ENCODE measurements around the gene IFNA6.
"Not testable (repeated sequence)": the region's sequence is repeated elsewhere in the genome, so short reads cannot be mapped to it uniquely, and the experiment has no call there.

IFNA6 gene

DNA sequence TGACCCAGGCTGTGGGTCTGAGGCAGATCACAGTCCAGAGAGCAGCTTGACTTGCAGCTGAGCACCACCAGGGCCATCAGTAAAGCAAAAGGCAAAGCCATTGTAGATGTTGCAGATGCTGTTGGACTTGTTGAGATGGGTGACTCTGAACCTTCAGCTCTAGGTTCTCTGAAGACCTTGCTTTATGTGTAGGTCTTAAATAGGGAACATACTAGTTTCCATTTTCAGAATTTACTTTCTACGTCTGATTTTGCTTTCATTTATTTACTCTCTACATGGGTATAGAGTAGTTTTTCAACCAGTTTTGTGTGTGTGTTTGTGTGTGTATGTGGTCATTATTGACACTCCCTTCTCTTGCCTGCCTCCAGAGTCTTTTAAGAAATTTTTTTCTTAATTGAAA is at the start of gene IFNA6:
Gene IFNA6 (minus strand): TSS at position 101 of the 400 bp plus-strand sequence. CDS start 0 bp downstream, at position 101.
- no peak for DNase-seq (ENCODE audit: low read depth)

DNA sequence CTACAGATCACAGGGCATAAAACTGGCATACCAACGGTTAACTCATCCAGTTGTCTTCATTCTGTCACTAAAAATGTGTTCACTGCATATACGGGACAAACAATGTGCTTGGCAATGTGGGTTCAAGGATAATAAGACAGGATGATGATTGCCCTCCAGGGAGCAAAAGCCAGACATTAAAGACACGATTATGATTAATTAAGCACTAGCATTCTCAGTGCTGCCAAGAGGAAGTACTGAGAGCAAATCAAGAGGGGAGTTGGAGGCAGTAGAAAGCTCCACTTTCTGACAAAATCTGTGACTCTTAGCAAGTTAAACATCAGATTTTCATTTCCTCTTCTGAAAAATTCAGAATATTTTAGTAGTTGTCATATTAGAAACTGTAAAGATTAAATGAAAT is 49.3 kb upstream of the IFNA6 start:
- DNase-seq (ENCODE audit: low read depth): no peak

DNA sequence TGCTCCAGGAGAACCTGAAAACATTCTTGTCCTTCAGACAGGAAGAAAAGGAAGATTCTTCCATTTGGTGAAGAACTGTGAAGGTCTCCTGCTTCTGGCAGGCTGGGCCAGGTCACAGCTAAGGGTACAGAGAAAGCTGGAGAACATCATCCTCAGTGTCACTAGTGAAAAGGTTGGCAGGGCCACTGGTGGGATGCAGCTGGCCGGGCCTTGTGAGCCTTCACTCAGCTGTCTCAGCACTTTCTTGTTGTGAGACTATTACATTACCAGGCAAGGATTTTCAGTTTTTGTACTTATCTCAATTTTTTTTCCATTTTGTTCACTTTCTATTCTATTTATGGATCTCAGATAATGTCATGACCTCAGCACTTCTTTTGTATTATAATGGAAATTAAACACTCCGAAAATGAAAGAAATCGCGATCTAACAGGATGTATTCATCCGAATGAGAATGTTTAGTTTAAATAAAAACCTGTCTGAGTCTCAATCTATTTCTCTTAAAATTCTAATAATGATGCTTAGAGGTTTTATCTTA is 48.3 kb upstream of the IFNA6 start:
- DNase-seq (ENCODE audit: low read depth): no peak

DNA sequence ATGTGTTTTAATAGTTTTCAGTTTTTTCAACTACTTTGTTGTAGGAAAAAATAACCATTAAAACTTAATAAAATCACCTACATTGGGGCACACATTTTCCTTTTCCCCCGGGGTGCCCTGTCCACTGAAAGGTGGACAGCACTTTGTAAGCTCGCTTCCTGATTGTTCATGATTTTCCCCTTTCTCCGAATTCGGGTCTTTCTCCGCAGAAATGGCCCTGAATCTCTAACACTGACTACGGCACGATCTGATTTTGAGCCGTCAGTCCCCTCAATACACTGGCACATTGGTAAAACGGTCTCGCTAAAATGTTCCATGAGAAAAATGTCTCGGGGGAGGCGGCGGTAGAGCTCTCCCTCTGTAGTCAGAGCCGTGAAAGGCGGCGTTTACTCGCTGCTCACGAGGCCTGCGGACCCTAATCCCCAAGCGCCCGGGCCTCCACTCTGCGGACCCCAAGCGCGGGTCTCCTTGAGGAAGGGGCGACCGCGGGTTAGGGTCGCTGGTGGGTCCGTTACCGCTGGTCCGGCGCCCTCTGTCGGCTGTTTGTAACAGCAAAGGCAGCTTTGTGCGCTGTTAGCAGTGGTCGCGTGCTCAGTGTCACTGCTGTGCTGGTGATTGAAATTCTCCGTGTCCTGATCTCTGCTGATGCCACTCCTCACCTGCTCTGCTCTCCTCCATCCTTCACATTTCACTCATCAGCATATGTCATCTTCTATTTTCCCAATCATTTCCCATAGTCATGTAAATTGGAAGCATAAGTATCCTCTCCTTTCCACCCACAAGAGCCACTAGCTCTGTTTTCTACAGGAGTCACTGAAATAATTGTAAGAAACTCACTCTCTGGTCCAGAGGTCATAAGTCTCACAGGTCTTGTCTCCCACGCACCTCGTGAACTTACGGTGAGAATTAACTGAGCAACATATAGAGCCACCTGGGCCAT is 45.4 kb upstream of the IFNA6 start:
- DNase-seq (ENCODE audit: low read depth): no peak

DNA sequence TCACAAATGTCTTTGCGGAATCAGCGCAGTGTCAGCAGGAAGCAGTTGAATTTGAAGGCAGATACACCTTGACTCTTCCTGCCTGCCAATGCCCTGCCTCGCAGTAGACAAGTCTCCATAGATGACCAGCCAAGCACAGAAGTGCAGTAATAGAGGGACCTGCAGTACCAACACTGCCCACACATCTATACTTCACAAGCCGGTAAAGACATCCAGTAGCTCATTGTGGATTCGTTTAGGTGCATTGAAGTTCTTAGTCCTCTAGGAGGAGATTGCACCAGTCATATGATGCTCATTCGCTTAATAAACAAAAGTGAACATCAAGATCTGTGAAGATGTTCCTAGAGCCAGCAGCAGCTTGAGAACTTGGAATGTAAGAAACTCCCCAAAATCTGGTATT is 41.6 kb upstream of the IFNA6 start:
- no peak for DNase-seq (ENCODE audit: low read depth)

DNA sequence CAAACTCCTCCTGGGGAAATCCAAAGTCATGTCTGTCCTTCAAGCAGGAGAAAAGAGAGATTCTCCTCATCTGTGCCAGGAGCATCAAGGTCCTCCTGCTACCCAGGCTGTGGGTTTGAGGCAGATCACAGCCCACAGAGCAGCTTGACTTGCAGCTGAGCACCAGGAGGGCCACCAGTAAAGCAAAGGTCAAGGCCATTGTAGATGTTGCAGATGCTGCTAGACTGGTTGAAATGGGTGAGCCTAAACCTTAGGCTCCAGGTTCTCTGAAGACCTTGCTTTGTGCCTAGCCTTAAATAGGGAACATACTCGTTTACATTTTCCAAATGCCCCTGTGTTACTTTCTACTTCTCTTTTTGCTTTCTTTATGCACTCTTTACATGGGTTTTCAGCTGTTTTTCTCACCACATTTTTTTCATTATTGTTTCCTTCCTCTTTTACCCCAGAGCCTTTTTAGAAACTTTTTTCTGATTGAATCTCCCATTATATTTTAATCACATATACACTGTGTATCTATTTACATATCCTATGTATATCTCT is 34.5 kb upstream of the IFNA6 start, which contains the start of gene IFNA2:
Gene IFNA2 (minus strand): TSS at position 268 of the 540 bp plus-strand sequence. CDS start 69 bp downstream, at position 199.
- no peak for DNase-seq (ENCODE audit: low read depth)

DNA sequence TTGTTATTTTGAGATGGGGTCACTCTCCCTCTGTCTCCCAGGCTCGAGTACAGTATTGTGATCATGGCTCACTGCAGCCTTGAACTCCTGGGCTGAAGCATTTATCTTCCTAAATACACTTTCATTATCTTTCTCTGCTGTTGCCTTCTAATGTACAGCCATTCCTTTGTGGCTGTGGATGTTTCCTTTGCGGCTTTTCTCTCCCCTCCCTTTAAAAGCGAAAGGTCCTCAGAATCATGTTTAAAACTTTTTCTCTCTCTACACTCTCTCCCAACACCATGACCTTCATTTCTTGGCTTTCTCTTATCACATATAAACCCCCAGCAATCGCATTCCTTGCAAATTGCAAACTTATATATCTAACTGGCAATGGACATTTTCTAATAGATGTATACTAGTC is 32.9 kb upstream of the IFNA6 start:
- DNase-seq (ENCODE audit: low read depth): no peak

DNA sequence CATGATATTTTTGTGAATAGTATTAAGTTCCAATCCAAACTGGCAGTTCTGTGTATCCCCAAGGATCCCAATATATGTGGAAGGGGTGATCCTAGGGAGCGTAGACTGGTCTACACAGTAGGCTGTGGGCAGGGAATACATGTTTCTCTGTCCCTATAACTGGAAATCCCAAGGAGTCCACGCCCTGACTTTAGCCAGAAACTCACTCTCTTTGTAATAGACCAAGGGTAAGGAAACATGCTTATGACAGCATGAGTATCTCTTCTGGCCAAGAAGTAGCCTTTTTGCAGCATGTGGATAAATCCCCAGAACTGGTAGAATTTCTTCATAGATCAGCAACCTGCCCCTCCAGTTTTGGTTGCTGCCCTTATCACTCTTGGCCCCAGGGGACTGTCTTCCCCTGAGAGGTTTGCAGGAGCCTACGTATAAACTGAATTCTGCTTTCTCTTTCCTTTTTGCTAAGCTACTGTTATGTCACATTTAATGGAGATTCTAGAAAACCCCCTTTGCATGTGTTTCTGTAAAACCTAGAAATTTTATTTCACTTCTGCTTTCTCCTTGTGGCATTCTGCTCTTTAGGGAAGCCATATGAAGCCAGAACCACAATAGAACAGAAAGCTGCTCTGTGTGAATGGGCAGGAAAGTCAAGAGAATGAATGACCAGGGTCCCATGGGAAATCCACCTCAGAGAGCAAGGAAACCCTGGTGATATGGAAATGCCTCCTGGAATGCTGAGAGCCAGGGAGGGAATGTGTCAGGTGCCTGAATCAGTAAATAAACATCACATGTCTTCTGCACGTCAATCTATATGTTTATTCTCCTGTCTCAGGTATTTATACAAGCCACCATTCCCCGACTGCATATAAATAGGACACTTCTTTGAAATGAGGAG is 31.0 kb upstream of the IFNA6 start:
- no peak for DNase-seq (ENCODE audit: low read depth)

DNA sequence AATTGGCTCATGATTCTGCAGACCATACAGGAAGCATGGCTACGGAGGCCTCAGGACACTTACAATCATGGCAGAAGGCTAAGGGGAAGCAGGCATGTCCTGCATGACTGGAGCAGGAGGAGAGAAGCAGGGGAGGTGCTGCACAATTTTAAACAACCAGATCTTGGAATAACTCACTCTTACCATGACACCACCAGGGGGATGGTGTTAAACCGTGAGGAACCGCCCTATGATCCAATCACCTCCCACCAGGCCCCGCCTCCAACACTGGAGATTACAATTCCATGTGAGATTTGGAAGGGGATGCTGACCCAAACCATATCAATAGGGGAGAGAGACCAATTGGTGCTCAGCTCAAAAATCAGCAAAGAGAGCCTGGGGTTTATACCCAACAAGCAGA is 20.8 kb upstream of the IFNA6 start:
- DNase-seq (ENCODE audit: low read depth): not testable (repeated sequence)

DNA sequence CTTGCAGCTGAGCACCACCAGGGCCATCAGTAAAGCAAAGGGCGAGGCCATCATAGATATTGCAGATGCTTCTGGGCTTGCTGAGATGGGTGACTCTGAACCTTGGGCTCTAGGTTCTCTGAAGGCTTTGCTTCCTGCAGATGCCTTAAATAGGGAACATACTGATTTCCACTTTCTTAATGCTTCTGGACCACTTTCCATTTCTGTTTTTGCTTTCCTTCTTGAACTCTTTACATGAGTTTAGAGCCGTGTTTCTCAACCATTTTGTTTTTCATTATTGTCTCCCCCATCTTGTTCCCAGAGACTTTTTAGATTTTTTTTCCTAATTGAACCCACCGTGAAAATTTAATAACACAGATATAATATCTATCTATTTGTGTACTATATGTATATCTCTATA is 17.3 kb upstream of the IFNA6 start, which contains the start of gene IFNA13:
Gene IFNA13 (minus strand): TSS at position 101 of the 400 bp plus-strand sequence. CDS start 47 bp downstream, at position 54.
- no peak for DNase-seq (ENCODE audit: low read depth)

DNA sequence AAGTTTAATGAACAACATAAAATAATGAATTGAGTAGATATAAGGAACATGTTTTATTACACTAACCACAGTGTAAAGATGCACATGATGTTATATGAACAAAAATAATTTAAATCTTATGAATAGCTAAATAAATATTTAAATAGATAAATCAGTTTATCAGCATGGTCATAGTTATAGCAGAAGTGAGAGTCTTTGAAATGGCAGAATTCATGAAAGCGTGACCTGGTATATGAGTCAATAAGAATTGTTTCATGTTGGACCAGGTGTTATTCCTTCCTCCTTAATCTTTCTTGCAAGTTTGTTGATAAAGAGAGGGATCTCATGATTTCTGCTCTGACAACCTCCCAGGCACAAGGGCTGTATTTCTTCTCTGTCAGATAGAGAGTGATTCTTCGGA is 16.5 kb upstream of the IFNA6 start:
- not testable (repeated sequence) for DNase-seq (ENCODE audit: low read depth)

DNA sequence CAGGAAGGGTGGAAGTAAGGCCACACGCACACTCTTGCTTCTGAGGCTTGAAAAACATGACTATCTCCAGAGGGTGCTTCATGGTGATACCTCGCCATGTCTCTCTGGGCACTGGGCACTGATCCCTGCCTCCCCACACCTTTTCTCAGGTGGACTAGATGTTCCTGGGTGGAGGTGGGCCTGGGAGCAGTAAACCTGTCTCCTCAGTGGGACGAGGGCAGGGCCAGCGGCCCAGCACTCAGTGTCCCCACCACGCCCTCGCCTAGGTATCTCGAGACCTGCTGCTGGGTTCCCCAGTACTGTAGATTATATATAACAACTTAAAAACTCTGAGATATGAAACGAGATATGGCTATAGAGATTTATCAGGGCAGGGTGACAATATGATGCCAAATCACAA is 11.6 kb upstream of the IFNA6 start:
- no peak for DNase-seq (ENCODE audit: low read depth)

DNA sequence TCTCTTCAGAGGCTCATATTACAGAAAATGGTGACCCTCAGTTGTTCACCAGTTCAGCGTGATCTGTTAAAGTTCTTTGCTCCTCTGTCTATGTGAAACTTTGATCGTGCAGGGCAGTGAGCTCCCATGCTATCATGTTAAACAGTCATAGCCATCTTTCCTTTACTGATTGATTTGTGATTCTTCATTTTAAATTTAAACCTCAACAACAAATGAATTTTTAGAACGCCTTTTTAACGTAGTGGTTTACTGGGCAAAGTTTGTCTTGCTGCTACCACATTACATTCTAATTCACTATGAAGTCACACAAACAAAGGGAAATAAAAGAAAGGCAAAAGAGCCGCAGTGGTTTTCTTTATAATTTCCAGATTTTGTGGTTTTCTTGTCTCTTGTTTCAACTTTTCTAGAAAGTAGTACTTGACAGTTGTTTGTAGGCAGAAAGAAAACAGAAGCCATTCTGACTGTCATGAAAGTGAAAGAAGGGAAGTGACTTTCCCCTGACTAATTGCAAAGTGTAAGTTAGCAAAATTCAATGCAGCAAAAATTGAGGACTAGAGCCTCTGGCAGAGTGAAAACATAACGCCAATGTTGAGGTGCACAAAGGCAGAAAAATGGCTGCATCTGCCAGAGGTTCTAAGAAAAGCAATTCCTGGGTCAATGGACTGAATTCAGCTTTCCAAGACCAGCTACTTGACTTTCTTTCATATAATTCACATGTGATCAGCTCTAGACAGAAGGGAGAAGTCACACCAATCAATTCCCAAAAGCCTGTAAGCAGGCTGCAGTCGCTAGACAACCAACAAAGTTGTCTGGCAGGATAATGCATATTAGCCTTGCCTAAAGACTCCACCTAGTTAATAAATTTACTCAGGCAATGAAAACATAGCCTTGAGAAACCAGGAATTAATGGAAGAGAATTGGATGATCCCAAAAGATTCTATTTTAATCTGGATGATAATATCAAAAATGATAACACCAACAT is 7.1 kb upstream of the IFNA6 start:
- no peak for DNase-seq (ENCODE audit: low read depth)

DNA sequence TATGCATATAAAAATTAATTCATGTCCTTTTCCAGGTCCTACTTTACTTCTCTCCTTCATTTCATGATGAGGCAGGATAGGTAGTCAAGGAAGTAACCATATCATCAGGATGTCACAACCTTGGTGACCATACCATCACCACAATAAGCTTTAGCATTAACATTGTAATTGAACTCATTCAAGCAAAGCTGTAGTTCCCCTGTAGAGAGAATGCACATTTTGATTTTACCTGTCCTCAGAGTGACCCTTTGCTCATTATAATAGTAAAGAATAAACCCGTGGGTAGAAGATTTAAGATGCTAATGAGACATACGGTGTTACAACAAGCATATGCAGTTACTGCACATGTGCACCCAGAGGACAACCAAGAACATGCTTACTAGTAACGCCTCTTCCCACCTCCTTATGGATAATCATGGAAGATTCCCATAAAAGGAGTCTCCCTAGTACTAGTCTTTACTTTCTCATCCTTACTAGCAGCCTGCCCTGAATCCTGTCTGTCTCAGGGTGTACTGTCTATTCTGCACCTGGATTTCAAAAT is 2.2 kb downstream of the IFNA6 start:
- DNase-seq (ENCODE audit: low read depth): no peak

DNA sequence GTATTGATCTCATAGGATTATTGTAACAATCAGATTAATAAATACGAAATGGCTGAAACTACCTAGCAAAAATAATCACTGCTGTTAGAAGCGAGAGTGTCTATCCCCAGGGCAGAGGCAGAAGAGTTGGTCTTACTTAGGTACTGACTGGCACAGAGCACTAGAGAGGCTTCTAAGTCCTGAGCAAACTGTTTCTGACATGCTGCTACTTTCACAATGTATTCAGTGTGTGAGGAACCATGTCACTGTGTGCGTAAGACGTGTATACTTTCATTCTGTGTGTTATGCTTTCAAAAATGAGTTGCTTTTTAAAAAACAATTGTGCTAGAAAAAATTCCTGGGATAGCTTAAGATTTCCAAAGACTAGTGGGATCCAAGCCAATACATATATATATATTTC is 10.0 kb downstream of the IFNA6 start:
- DNase-seq (ENCODE audit: low read depth): no peak

DNA sequence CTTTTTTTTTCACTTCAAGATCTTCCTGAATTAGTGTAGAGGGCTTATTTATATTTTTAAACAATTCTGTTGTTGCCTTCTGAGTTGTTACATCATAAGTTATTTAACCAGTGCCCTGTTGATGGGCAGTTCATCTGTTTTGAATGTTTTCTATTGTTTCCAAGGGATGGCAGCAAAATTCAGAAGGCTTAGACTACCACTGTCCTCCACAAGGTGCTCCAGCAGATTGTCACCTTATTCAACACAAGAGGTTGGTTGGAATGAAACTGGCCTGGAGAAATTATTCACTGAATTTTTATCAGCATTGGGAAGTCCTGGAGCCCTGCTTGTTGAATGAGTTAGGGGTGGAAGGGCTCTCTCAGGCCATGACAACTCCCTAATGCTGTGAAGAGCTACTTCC is 14.2 kb downstream of the IFNA6 start:
- DNase-seq (ENCODE audit: low read depth): no peak

DNA sequence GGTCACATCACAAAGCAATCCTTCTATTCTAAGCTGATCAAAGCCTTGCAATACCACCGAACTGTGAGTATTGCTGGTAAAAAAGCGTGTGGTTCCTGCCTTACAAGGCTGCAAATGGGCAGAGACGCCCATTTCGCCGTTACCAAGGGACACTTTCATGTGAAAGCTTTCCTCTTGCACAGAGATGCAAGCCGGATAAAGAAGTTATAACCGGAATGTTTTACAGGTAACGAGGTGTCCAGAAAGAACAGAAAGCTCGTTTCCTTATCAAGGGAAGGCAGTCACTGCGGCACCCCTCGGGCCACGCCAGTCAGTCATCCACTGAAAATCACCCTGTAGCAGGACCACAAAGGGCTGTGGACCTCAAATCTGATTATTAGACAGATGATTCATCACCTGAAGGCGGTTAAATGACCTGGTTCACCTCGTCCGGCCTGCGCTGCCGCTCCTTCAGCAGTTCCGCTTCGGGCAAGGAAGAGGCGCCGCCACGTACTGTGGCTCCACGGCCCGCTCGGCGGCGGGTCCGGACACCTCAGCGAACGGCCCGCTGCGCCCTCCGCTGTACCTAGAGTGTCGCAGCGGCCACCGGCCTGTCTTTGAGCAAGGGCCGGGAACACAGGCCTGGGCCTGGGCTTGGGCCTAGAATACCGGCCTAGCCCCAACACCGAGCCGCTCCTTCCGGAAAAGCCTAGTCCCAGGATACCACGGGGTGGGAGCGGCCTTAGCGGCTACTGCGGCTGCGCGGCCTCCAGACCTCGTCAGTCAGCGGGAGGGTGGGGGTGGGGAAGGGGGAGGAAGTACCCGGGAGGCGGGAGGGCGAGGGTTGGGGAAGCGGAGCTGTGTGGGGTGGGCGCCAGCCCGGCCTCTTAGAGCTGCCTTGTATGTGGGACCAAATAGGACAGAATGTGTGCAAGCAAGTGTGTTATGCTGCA is 15.7 kb downstream of the IFNA6 start, which contains the start of gene KLHL9:
Gene KLHL9 (minus strand): TSS at position 704 of the 932 bp plus-strand sequence. CDS start 545 bp downstream, at position 159.
- peak; percentile 87 for DNase-seq (ENCODE audit: low read depth)

DNA sequence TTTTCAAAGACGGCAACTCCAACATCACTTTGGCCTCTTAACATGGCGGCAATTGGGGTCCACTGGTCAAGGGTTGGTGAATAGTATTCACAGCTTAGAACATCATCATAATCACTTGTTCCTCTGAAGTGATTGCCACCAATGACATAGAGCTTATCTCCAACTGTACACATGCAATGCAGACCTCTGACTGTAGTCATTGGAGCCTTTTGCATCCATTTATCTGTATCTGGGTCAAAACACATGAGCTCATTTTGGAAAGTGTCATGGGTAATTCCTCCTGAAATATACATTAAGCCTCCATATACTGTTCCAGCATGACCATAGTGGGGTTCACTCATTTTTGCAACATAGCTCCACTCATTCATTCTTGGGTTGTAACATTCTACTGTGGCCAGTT is 17.5 kb downstream of the IFNA6 start:
- DNase-seq (ENCODE audit: low read depth): no peak

All from stromal cell of bone marrow (primary cell).